ENCODE data around the gene KIF19. TPM values are rescaled to one million over a fixed set of nuclear protein-coding genes. Genes with fewer than 3 reads are reported as not detected.
"Not testable (repeated sequence)": the region's sequence is repeated elsewhere in the genome, so short reads cannot be mapped to it uniquely, and the experiment has no call there.

The KIF19 gene
- under 1 TPM; 0.19 to 0.25 TPM for total RNA-seq

GRCh38 chr17:74325743-74326379, at the start of gene KIF19:
Gene KIF19, plus strand, starts transcription at chr17:74326226. Its CDS starts 124 bp downstream, at chr17:74326350.
- POLR2A ChIA-PET, result interaction anchor here (0.6 kb wide), 1 partner anchor 1454 kb away, joined by 3 read pairs; no protein-coding TSS in a partner anchor
- CTCF ChIA-PET, result interaction anchor here (1.2 kb wide), 1 partner anchor 23 kb away, joined by 4 read pairs; no protein-coding TSS in a partner anchor

- ChIA-PET POLR2A (no interaction called here), CTCF (interaction anchor here (0.7 kb wide), 1 partner anchor 13 kb away, joined by 4 read pairs; no protein-coding TSS in a partner anchor)
These were observed 49.5 kb upstream of the KIF19 start for GRCh38 chr17:74276541-74277009.

GRCh38 chr17:74277935-74278334, 48.1 kb upstream of the KIF19 start:
- POLR2A ChIA-PET, result no interaction called here
- CTCF ChIA-PET, result no interaction called here

- CTCF ChIA-PET, result interaction anchor here (1.8 to 3.2 kb wide), 2 partner anchors 18 to 21 kb away, joined by 4 to 16 read pairs; no protein-coding TSS in a partner anchor
- POLR2A ChIA-PET, result not testable (repeated sequence)
These were observed 46.4 kb upstream of the KIF19 start for GRCh38 chr17:74279617-74280016.

GRCh38 chr17:74280093-74280513, 45.9 kb upstream of the KIF19 start:
- ChIA-PET CTCF (interaction anchor here (1.8 to 3.2 kb wide), 3 partner anchors 17 to 21 kb away, joined by 4 to 16 read pairs (median 4); no protein-coding TSS in a partner anchor), POLR2A (no interaction called here)

- POLR2A ChIA-PET, result interaction anchor here (1.1 kb wide), 1 partner anchor 7 kb away, joined by 3 read pairs; no protein-coding TSS in a partner anchor
- CTCF ChIA-PET, result interaction anchor here (0.8 to 3.2 kb wide), 8 partner anchors 9 to 86 kb away, joined by 3 to 16 read pairs (median 4); no protein-coding TSS in a partner anchor
These were observed 44.2 kb upstream of the KIF19 start for GRCh38 chr17:74281799-74282198.

GRCh38 chr17:74282274-74282586, 43.8 kb upstream of the KIF19 start:
- ChIA-PET CTCF (interaction anchor here (0.8 to 3.2 kb wide), 9 partner anchors 9 to 86 kb away, joined by 3 to 16 read pairs (median 4); no protein-coding TSS in a partner anchor), POLR2A (interaction anchor here (1.1 kb wide), 1 partner anchor 8 kb away, joined by 3 read pairs; no protein-coding TSS in a partner anchor)

- ChIA-PET CTCF (interaction anchor here (0.9 to 3.2 kb wide), 6 partner anchors 12 to 85 kb away, joined by 3 to 16 read pairs (median 4); no protein-coding TSS in a partner anchor), POLR2A (interaction anchor here (1.1 kb wide), 1 partner anchor 8 kb away, joined by 3 read pairs; no protein-coding TSS in a partner anchor)
These were observed 43.2 kb upstream of the KIF19 start for GRCh38 chr17:74282587-74283370.

GRCh38 chr17:74283371-74283673, 42.7 kb upstream of the KIF19 start:
- POLR2A ChIA-PET, result interaction anchor here (0.7 kb wide), 1 partner anchor 74 kb away, joined by 4 read pairs; no protein-coding TSS in a partner anchor

DNA sequence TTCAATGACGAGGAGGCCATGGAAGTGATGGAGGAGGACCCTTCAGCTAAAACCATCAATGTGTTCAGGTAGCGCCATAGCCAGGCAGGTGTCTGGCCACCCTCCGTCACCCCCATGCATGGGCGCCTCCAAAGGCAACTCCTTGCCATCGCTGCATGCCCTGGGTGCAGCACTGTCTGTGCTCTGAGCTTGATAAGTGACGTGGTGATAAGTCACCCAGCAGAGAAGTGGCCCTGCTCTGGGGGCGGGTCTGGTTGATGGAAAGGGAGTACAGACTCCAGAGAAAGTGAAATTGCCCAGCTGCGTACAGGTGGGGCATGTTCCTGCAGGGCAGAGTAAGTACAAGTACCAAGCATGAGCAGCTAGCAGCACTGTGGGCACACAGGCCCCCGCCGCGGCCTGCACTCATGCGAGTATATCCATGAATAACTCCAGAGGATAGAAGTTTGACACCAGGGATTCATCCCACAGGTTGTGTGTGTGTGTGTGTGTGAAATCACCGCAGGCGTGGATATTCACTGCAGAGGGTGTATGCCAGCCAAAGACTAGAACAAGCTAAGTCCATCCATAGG, 38.9 kb upstream of the KIF19 start:
- CTCF ChIA-PET, result interaction anchor here (1.0 to 2.4 kb wide), 2 partner anchors 14 to 74 kb away, joined by 3 to 6 read pairs; partner anchors contain the start of gene TTYH2

More at GRCh38 chr17:74283371-74283673, 42.7 kb upstream of the KIF19 start:
- CTCF ChIA-PET, result interaction anchor here (0.7 to 2.3 kb wide), 2 partner anchors 72 to 73 kb away, joined by 3 to 6 read pairs; no protein-coding TSS in a partner anchor

GRCh38 chr17:74288785-74289184, 37.2 kb upstream of the KIF19 start:
- ChIA-PET POLR2A (interaction anchor here (0.5 kb wide), 1 partner anchor 63 kb away, joined by 5 read pairs; no protein-coding TSS in a partner anchor), CTCF (interaction anchor here (2.4 kb wide), 1 partner anchor 12 kb away, joined by 6 read pairs; no protein-coding TSS in a partner anchor)

More for the DNA sequence above, 38.9 kb upstream of the KIF19 start:
- POLR2A ChIA-PET, result no interaction called here

GRCh38 chr17:74289688-74290087, 36.3 kb upstream of the KIF19 start:
- ChIA-PET POLR2A (no interaction called here), CTCF (no interaction called here)

GRCh38 chr17:74290340-74290739, 35.7 kb upstream of the KIF19 start:
- ChIA-PET CTCF (no interaction called here), POLR2A (interaction anchor here (0.6 kb wide), 1 partner anchor 79 kb away, joined by 3 read pairs; no protein-coding TSS in a partner anchor)

GRCh38 chr17:74292495-74292894, 33.5 kb upstream of the KIF19 start:
- POLR2A ChIA-PET, result no interaction called here
- CTCF ChIA-PET, result interaction anchor here (0.7 kb wide), 2 partner anchors 9 to 89 kb away, joined by 3 read pairs; no protein-coding TSS in a partner anchor

GRCh38 chr17:74295625-74296547, 30.1 kb upstream of the KIF19 start:
- POLR2A ChIA-PET, result interaction anchor here (0.7 kb wide), 1 partner anchor 44 kb away, joined by 9 read pairs; no protein-coding TSS in a partner anchor
- CTCF ChIA-PET, result interaction anchor here (0.5 to 1.4 kb wide), 5 partner anchors 13 to 341 kb away, joined by 3 to 7 read pairs (median 3); partner anchors contain the start of gene TTYH2

DNA sequence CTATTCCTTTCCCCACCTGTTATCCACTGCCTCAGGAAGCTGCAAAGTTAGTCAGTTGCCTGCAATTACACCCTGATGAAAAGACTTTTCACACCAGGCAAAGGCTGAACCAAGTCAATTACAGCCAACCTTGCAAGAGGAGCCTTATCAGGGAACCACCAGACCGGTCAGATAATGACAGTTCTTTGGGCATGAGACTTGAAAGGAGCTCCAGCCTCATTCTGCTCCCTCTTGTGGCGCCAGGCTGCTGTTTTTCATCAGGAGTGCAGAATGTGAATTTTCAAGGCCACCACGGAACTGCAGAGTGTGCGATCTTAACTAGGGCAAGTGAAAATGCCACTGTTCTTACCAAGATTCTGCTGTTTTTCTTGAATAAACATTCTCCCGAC, 29.5 kb upstream of the KIF19 start:
- ChIA-PET CTCF (interaction anchor here (0.7 to 1.4 kb wide), 5 partner anchors 14 to 341 kb away, joined by 3 to 7 read pairs (median 3); partner anchors contain the start of gene TTYH2), POLR2A (interaction anchor here (0.7 kb wide), 1 partner anchor 45 kb away, joined by 9 read pairs; no protein-coding TSS in a partner anchor)

GRCh38 chr17:74297941-74298340, 28.1 kb upstream of the KIF19 start:
- ChIA-PET POLR2A (no interaction called here), CTCF (interaction anchor here (0.9 to 2.5 kb wide), 8 partner anchors 16 to 160 kb away, joined by 3 to 8 read pairs (median 6); partner anchors contain the start of genes BTBD17 and GPR142)

- ChIA-PET POLR2A (no interaction called here), CTCF (interaction anchor here (0.9 to 2.5 kb wide), 8 partner anchors 54 to 161 kb away, joined by 3 to 8 read pairs (median 6); partner anchors contain the start of genes BTBD17 and GPR142)
These were observed 27.2 kb upstream of the KIF19 start for GRCh38 chr17:74298778-74299177.
